ENCODE results near the gene PSAP.

The PSAP gene

GRCh38 chr10:71778071-71778825, 72.8 kb downstream of the PSAP start:
- TF ChIP-seq ZFX (IDR thresholded peaks at IDR 0.05; ENCODE audit: borderline replicate concordance) (no peak), CTCF (IDR thresholded peaks at IDR 0.05) (no peak)
- no peak overlapping the region for H3K27ac ChIP-seq

GRCh38 chr10:71777213-71777985, 73.7 kb downstream of the PSAP start:
- no peak overlapping the region for H3K27ac ChIP-seq
- no peak for TF ChIP-seq ZFX (IDR thresholded peaks at IDR 0.05; ENCODE audit: borderline replicate concordance)
- no peak for TF ChIP-seq CTCF (IDR thresholded peaks at IDR 0.05)

- H3K27ac ChIP-seq, result no peak overlapping the region
Measured at GRCh38 chr10:71776481-71776925, 74.5 kb downstream of the PSAP start.

GRCh38 chr10:71774916-71775702, 75.9 kb downstream of the PSAP start:
- TF ChIP-seq CTCF (IDR thresholded peaks at IDR 0.05), result no peak
- no peak for TF ChIP-seq ZFX (IDR thresholded peaks at IDR 0.05; ENCODE audit: borderline replicate concordance)
- no peak overlapping the region for H3K27ac ChIP-seq

More at GRCh38 chr10:71776481-71776925, 74.5 kb downstream of the PSAP start:
- no peak for TF ChIP-seq CTCF (IDR thresholded peaks at IDR 0.05)
- no peak for TF ChIP-seq ZFX (IDR thresholded peaks at IDR 0.05; ENCODE audit: borderline replicate concordance)

- no peak within 1 kb of the TSS for H3K27ac ChIP-seq
- TF ChIP-seq ZFX (IDR thresholded peaks at IDR 0.05; ENCODE audit: borderline replicate concordance) (no peak), CTCF (IDR thresholded peaks at IDR 0.05) (peak; percentile 98)
Measured at GRCh38 chr10:71773221-71773971, 77.7 kb downstream of the PSAP start, which contains the start of gene VSIR. TSS of gene VSIR (minus strand) at chr10:71773520. CDS start at chr10:71773439, 81 bp downstream.

- no peak overlapping the region for H3K27ac ChIP-seq
- TF ChIP-seq ZFX (IDR thresholded peaks at IDR 0.05; ENCODE audit: borderline replicate concordance) (no peak), CTCF (IDR thresholded peaks at IDR 0.05) (no peak)
Measured at GRCh38 chr10:71772832-71773220, 78.2 kb downstream of the PSAP start.
